Endothelial cell of umbilical vein (primary cell): Measurements from ENCODE around the gene ALDH1L1.

Source experiments
- CTCF ChIP-seq, 2 donors: IDR thresholded peaks; 1 replicate in 1 of 2; 2 replicates in 1 of 2; pipeline ENCODE4 v1.5.1; 2011; ENCODE audit warnings: low read length in 2 of 2, mild to moderate bottlenecking in 2 of 2, moderate library complexity in 2 of 2, control low read depth in 1 of 2, inconsistent platforms in 1 of 2, low read depth in 1 of 2; ENCODE audit not compliant: insufficient read depth in 1 of 2; ENCODE audit errors: extremely low read depth in 1 of 2
- EZH2 ChIP-seq: IDR thresholded peaks from 2 replicates; pipeline ENCODE4 v1.6.1; 2012; ENCODE audit warnings: borderline replicate concordance, low read depth, mild to moderate bottlenecking, moderate library complexity, low read length, inconsistent platforms; ENCODE audit not compliant: severe bottlenecking
- GATA2 ChIP-seq: IDR thresholded peaks from 2 replicates; pipeline ENCODE4 v1.7.0; 2011; ENCODE audit warnings: low read depth, mild to moderate bottlenecking, moderate library complexity, mixed read lengths, low read length; ENCODE audit not compliant: insufficient read length, insufficient read depth
- MAX ChIP-seq: IDR thresholded peaks from 2 replicates; pipeline ENCODE4 v1.6.1; 2011; ENCODE audit not compliant: insufficient read depth, insufficient read length
- POLR2A ChIP-seq: IDR thresholded peaks from 2 replicates; pipeline ENCODE4 v1.6.1; 2012; ENCODE audit warnings: low read depth, mild to moderate bottlenecking, control low read depth, low read length
- POLR2AphosphoS5 ChIP-seq: IDR thresholded peaks from 2 replicates; pipeline ENCODE4 v1.6.1; 2012; ENCODE audit warnings: low read depth, mild to moderate bottlenecking, control low read depth, low read length, moderate library complexity; ENCODE audit not compliant: insufficient read depth

DNA sequence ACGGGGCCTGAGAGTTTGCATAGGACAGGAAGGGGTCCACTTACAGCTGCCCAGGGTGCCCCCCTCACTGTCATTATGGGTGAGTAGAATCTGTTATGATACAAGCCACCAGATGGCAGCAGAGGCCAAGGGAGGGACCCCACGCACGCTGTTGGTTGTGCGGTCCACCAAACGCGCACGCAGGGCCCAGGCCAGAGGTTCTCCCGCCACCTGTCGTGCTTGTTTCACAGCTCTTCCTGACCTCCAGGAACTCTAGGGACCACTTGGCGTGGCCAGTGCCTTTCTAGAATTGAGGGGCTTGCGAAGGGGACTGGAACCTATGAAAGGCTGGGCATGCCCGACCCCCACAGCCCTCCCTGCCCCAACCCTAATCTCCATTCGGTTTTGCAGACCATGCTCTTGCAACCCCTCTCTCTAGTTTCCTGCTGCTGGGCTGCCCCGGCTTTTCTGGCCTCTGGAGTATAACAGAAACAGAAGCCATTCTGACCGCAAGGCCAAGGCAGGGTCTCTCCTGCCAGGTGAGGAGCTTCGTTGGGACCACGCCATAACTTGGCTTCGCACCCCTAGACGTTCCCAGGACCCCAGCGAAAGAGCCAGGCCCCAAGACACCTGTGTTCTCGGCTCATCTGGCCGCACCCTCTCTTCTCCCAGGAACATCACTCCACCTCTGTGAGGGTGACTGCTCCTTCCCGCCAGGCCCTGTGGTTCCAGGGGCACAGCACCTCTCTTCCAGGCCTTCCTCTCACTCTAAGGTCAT, 46.0 kb downstream of the ALDH1L1 start:
- TF ChIP-seq GATA2 (no peak), POLR2A (no peak), CTCF (IDR thresholded peaks at IDR 0.05; ENCODE audit: extremely low read depth in 1 of 2, insufficient read depth in 1 of 2, low read depth in 1 of 2, low read length in 2 of 2) (peak; percentile 51 to 74), POLR2AphosphoS5 (no peak), EZH2 (no peak), MAX (no peak)
